Activated naive CD8-positive, alpha-beta T cell treated with anti-CD3 and anti-CD28 coated beads for 36 hours (primary cell): ENCODE measurements around the gene SPEN. TPM values are rescaled to one million over a fixed set of nuclear protein-coding genes. Genes with fewer than 3 reads are reported as not detected.
A peak's percentile ranks its signal among the peaks of the same experiment; 100 is the strongest.
"Not testable (repeated sequence)": the region's sequence is repeated elsewhere in the genome, so short reads cannot be mapped to it uniquely, and the experiment has no call there.

Source experiments
- DNase-seq: peaks from one replicate; pipeline ENCODE4 v3.0.0; 2021
- H3K27ac Mint-ChIP-seq: one replicate; pipeline ENCODE4 v1.8.0; 2022; ENCODE audit warnings: mild to moderate bottlenecking, moderate library complexity, mixed read lengths
- H3K27me3 Mint-ChIP-seq: one replicate; pipeline ENCODE4 v1.8.0; 2022; ENCODE audit warnings: mild to moderate bottlenecking, mixed read lengths
- H3K36me3 Mint-ChIP-seq: one replicate; pipeline ENCODE4 v1.8.0; 2021; ENCODE audit warnings: mild to moderate bottlenecking, mixed read lengths
- H3K4me1 Mint-ChIP-seq: one replicate; pipeline ENCODE4 v1.8.0; 2021; ENCODE audit warnings: mixed read lengths
- H3K4me3 Mint-ChIP-seq: one replicate; pipeline ENCODE4 v1.8.0; 2022; ENCODE audit warnings: mild to moderate bottlenecking, moderate library complexity, mixed read lengths
- H3K9me3 Mint-ChIP-seq: one replicate; pipeline ENCODE4 v1.8.0; 2022; ENCODE audit warnings: mixed read lengths
- total RNA-seq, 2 experiments: library from RNA; stranded (reverse); gene quantifications; one replicate each; pipeline ENCODE4 v1.2.3, GENCODE V29; 2021

SPEN gene
- total RNA-seq, 2 experiments from 2014 or later: 49.3 to 51.9 TPM

- H3K36me3 Mint-ChIP-seq: no peaks in the 10 kb centered on the region
- H3K4me3 Mint-ChIP-seq: no peak overlapping the region
- no peak overlapping the region for H3K27ac Mint-ChIP-seq
Observed at GRCh38 chr1:15825800-15826199, 21.7 kb upstream of the SPEN start.

GRCh38 chr1:15826810-15827507 is 20.5 kb upstream of the SPEN start:
- DNase-seq: no peak
- H3K9me3 Mint-ChIP-seq: no peaks in the 10 kb centered on the region
- no peak overlapping the region for H3K27ac Mint-ChIP-seq
- no peak overlapping the region for H3K4me3 Mint-ChIP-seq
- peaks cover 9% of the 10 kb centered on the region for H3K4me1 Mint-ChIP-seq
- H3K36me3 Mint-ChIP-seq: peaks cover 4% of the 10 kb centered on the region
- H3K27me3 Mint-ChIP-seq: no peaks in the 10 kb centered on the region

More at GRCh38 chr1:15825800-15826199, 21.7 kb upstream of the SPEN start:
- Mint-ChIP-seq H3K9me3 (no peaks in the 10 kb centered on the region), H3K4me1 (peaks cover 5% of the 10 kb centered on the region), H3K27me3 (no peaks in the 10 kb centered on the region)
- DNase-seq: no peak

GRCh38 chr1:15827567-15827966 is 19.9 kb upstream of the SPEN start:
- not testable (repeated sequence) for H3K9me3 Mint-ChIP-seq, DNase-seq, H3K4me1 Mint-ChIP-seq, H3K27ac Mint-ChIP-seq, H3K27me3 Mint-ChIP-seq, H3K36me3 Mint-ChIP-seq, H3K4me3 Mint-ChIP-seq

GRCh38 chr1:15828931-15829330 is 18.6 kb upstream of the SPEN start:
- not testable (repeated sequence) for H3K9me3 Mint-ChIP-seq, H3K27ac Mint-ChIP-seq, H3K36me3 Mint-ChIP-seq, DNase-seq, H3K27me3 Mint-ChIP-seq, H3K4me3 Mint-ChIP-seq
- H3K4me1 Mint-ChIP-seq: peaks cover 19% of the 10 kb centered on the region

GRCh38 chr1:15830258-15830657 is 17.2 kb upstream of the SPEN start:
- no peak for DNase-seq
- no peak overlapping the region for H3K27ac Mint-ChIP-seq
- peaks cover 20% of the 10 kb centered on the region for H3K4me1 Mint-ChIP-seq
- H3K4me3 Mint-ChIP-seq: no peak overlapping the region
- no peaks in the 10 kb centered on the region for H3K9me3 Mint-ChIP-seq
- H3K36me3 Mint-ChIP-seq: peaks cover 7% of the 10 kb centered on the region
- H3K27me3 Mint-ChIP-seq: no peaks in the 10 kb centered on the region

- Mint-ChIP-seq H3K9me3 (no peaks in the 10 kb centered on the region), H3K4me3 (peak overlapping the region; percentile 89), H3K4me1 (peaks cover 34% of the 10 kb centered on the region), H3K27me3 (no peaks in the 10 kb centered on the region), H3K27ac (peak overlapping the region; percentile 98), H3K36me3 (peaks cover 10% of the 10 kb centered on the region)
- peak; percentile 52 for DNase-seq
Observed at GRCh38 chr1:15833069-15833679, 14.3 kb upstream of the SPEN start.

- Mint-ChIP-seq H3K4me3 (peak overlapping the region; percentile 89), H3K27me3 (no peaks in the 10 kb centered on the region)
- DNase-seq: no peak
Observed at GRCh38 chr1:15833842-15834405, 13.6 kb upstream of the SPEN start.

GRCh38 chr1:15834406-15835204 is 12.9 kb upstream of the SPEN start:
- Mint-ChIP-seq H3K27ac (peak overlapping the region; percentile 98), H3K36me3 (peaks cover 10% of the 10 kb centered on the region), H3K27me3 (no peaks in the 10 kb centered on the region), H3K9me3 (no peaks in the 10 kb centered on the region), H3K4me1 (peaks cover 34% of the 10 kb centered on the region), H3K4me3 (peak overlapping the region; percentile 89)
- peak; percentile 92 for DNase-seq

More at GRCh38 chr1:15833842-15834405, 13.6 kb upstream of the SPEN start:
- Mint-ChIP-seq H3K36me3 (peaks cover 10% of the 10 kb centered on the region), H3K27ac (peak overlapping the region; percentile 98), H3K4me1 (peaks cover 34% of the 10 kb centered on the region), H3K9me3 (no peaks in the 10 kb centered on the region)

- no peak for DNase-seq
- Mint-ChIP-seq H3K4me3 (peak overlapping the region; percentile 89), H3K27me3 (no peaks in the 10 kb centered on the region), H3K4me1 (peaks cover 31% of the 10 kb centered on the region), H3K27ac (peak overlapping the region; percentile 98), H3K36me3 (peaks cover 10% of the 10 kb centered on the region), H3K9me3 (no peaks in the 10 kb centered on the region)
Observed at GRCh38 chr1:15835205-15835740, 12.2 kb upstream of the SPEN start.

GRCh38 chr1:15835741-15836510 is 11.6 kb upstream of the SPEN start:
- H3K27me3 Mint-ChIP-seq: no peaks in the 10 kb centered on the region
- H3K36me3 Mint-ChIP-seq: peaks cover 10% of the 10 kb centered on the region
- DNase-seq: peak; percentile 97
- no peaks in the 10 kb centered on the region for H3K9me3 Mint-ChIP-seq
- H3K4me3 Mint-ChIP-seq: peak overlapping the region; percentile 89
- H3K4me1 Mint-ChIP-seq: peaks cover 31% of the 10 kb centered on the region
- peak overlapping the region; percentile 98 for H3K27ac Mint-ChIP-seq

- H3K27ac Mint-ChIP-seq: peak overlapping the region; percentile 98
- not testable (repeated sequence) for DNase-seq, H3K36me3 Mint-ChIP-seq, H3K9me3 Mint-ChIP-seq, H3K27me3 Mint-ChIP-seq
- peak overlapping the region; percentile 89 for H3K4me3 Mint-ChIP-seq
- peaks cover 31% of the 10 kb centered on the region for H3K4me1 Mint-ChIP-seq
Observed at GRCh38 chr1:15836511-15836771, 11.1 kb upstream of the SPEN start.

- peaks cover 5% of the 10 kb centered on the region for H3K36me3 Mint-ChIP-seq
- H3K4me1 Mint-ChIP-seq: peaks cover 26% of the 10 kb centered on the region
- DNase-seq: peak; percentile 85
- no peaks in the 10 kb centered on the region for H3K27me3 Mint-ChIP-seq
- H3K4me3 Mint-ChIP-seq: peak overlapping the region; percentile 89
- no peaks in the 10 kb centered on the region for H3K9me3 Mint-ChIP-seq
- H3K27ac Mint-ChIP-seq: peak overlapping the region; percentile 98
Observed at GRCh38 chr1:15836772-15837669, 10.5 kb upstream of the SPEN start.

GRCh38 chr1:15837931-15838330 is 9.6 kb upstream of the SPEN start:
- Mint-ChIP-seq H3K9me3 (no peaks in the 10 kb centered on the region), H3K27ac (peak overlapping the region; percentile 38), H3K36me3 (peaks cover 5% of the 10 kb centered on the region), H3K4me1 (peaks cover 25% of the 10 kb centered on the region), H3K27me3 (no peaks in the 10 kb centered on the region), H3K4me3 (peak overlapping the region; percentile 89)
- no peak for DNase-seq

GRCh38 chr1:15838721-15839120 is 8.8 kb upstream of the SPEN start:
- peaks cover 3% of the 10 kb centered on the region for H3K36me3 Mint-ChIP-seq
- H3K4me1 Mint-ChIP-seq: peaks cover 23% of the 10 kb centered on the region
- no peaks in the 10 kb centered on the region for H3K9me3 Mint-ChIP-seq
- no peak for DNase-seq
- H3K4me3 Mint-ChIP-seq: no peak overlapping the region
- H3K27ac Mint-ChIP-seq: no peak overlapping the region
- H3K27me3 Mint-ChIP-seq: no peaks in the 10 kb centered on the region
